SJSA1 (cell line): Measurements from ENCODE around the gene PRKCE. TPM values are rescaled to one million over a fixed set of nuclear protein-coding genes. Genes with fewer than 3 reads are reported as not detected.

Source experiments
- DNase-seq, 2 experiments: peaks; one replicate each; pipeline ENCODE4 v3.0.0-alpha.2; 2015 to 2020; ENCODE audit warnings: low spot score in 2 of 2, low read depth in 1 of 2
- H3K27ac ChIP-seq: fragments of 250-450 bp; sonication (Bioruptor Pico); 2 replicates; pipeline ENCODE4 v1.5.1; 2020; ENCODE audit warnings: mild to moderate bottlenecking, moderate library complexity
- H3K27me3 ChIP-seq: fragments of 250-450 bp; sonication (Bioruptor Pico); replicated peaks from 2 replicates; pipeline ENCODE4 v1.5.1; 2020; ENCODE audit warnings: mild to moderate bottlenecking, moderate library complexity
- H3K36me3 ChIP-seq: fragments of 250-450 bp; sonication (Bioruptor Pico); 2 replicates; pipeline ENCODE4 v1.5.1; 2020; ENCODE audit warnings: mild to moderate bottlenecking
- H3K4me1 ChIP-seq: fragments of 250-450 bp; sonication (Bioruptor Pico); replicated peaks from 2 replicates; pipeline ENCODE4 v1.6.1; 2021; ENCODE audit warnings: mild to moderate bottlenecking
- H3K4me3 ChIP-seq: fragments of 250-450 bp; sonication (Bioruptor Pico); 2 replicates; pipeline ENCODE4 v1.5.1; 2020; ENCODE audit warnings: mild to moderate bottlenecking
- H3K9me3 ChIP-seq: fragments of 250-450 bp; sonication (Bioruptor Pico); replicated peaks from 2 replicates; pipeline ENCODE4 v1.5.1; 2020; ENCODE audit warnings: mild to moderate bottlenecking
- total RNA-seq: library from RNA; depleted of rRNA; stranded (reverse); fragments of >200 nt; shearing (Covaris generic); gene quantifications from 2 replicates; pipeline ENCODE4 v1.2.3, GENCODE V29; 2014

PRKCE gene
- total RNA-seq, 1 experiment from 2014 or later: 43.3 TPM

DNA sequence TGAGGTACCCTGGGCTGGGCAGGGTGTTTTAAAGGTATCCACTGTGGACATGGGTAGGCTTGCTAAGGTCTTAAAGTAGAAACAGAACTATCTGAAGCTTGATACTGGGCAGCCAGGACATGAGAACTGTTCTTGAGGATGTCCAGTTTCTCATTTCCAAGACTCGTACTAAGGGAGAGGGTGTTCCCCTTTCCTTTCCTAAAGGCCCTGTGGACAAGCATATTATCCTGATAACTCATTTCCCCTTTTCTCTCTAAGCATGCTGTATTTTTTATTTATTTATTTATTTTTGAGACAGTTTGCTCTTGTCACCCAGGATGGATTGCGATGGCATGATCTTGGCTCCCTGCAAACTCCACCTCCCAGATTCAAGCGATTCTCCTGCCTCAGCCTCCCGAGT, 273.6 kb downstream of the PRKCE start:
- Histone ChIP-seq H3K27ac (no peak overlapping the region), H3K4me1 (peaks cover under 1% of the 10 kb centered on the region; the same call in 1 of the 2 replicates), H3K27me3 (no peaks in the 10 kb centered on the region), H3K36me3 (no peaks in the 10 kb centered on the region), H3K4me3 (no peak overlapping the region), H3K9me3 (no peaks in the 10 kb centered on the region)
- DNase-seq: no peak

DNA sequence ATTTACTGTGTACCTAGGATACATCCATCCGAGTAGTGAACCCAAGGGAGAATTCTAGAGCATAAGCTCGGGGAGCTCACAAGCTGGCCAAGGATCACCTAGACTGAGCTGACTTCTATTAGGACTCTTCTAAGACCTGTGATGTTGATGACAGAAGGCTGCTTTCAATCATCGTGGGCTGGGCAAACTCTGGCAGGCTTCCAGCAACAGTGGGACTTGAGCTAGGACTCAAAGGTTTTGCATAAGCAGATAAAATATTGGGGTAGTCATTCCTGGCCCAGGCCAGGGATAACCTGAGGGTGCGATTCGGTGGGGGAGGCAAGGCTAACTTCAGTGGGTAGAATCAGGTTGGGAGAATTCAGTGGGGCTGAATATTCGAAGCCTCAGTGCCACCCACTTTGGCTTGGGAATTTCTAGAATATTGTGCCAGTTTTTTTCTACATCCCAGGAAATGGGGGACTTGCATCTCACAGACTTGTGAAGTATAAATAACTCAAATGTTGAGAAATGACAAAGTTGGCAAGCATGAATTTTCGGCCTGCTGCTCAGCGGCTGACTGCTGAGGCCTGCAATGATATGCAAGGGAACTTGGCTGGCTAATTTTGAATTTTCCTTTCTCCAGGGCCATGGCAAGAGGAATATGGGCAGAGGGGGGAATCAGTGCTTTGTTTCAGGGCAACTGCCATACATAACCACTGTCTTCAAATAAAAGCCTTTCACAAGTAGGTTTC, 274.3 kb downstream of the PRKCE start:
- Histone ChIP-seq H3K4me1 (peaks cover 8% of the 10 kb centered on the region), H3K9me3 (no peaks in the 10 kb centered on the region), H3K27me3 (no peaks in the 10 kb centered on the region), H3K4me3 (no peak overlapping the region), H3K36me3 (no peaks in the 10 kb centered on the region), H3K27ac (no peak overlapping the region)
- no peak for DNase-seq

DNA sequence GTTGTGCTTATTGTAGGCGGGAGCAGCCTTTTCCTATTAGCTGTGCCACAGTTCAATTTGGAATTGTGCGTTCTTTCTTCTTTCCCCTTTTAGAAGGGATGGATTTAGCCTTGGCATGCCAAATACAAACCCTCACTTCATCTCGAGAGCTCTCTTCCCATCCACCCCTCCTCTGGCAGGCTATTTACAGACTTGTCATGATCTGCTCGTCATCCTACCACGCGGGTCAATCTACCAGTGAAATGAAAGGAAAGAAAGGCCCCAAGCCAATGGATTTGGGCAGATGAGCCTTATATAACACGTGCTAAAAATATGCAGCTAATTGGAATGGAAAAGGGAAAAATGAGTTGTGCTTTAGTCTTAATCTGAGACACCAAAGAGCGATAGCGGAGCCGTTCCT, 277.5 kb downstream of the PRKCE start:
- no peak overlapping the region for H3K4me3 ChIP-seq
- H3K27ac ChIP-seq: no peak overlapping the region
- no peak for DNase-seq
- H3K27me3 ChIP-seq: no peaks in the 10 kb centered on the region
- no peaks in the 10 kb centered on the region for H3K36me3 ChIP-seq
- H3K4me1 ChIP-seq: peaks cover 16% of the 10 kb centered on the region
- H3K9me3 ChIP-seq: no peaks in the 10 kb centered on the region

DNA sequence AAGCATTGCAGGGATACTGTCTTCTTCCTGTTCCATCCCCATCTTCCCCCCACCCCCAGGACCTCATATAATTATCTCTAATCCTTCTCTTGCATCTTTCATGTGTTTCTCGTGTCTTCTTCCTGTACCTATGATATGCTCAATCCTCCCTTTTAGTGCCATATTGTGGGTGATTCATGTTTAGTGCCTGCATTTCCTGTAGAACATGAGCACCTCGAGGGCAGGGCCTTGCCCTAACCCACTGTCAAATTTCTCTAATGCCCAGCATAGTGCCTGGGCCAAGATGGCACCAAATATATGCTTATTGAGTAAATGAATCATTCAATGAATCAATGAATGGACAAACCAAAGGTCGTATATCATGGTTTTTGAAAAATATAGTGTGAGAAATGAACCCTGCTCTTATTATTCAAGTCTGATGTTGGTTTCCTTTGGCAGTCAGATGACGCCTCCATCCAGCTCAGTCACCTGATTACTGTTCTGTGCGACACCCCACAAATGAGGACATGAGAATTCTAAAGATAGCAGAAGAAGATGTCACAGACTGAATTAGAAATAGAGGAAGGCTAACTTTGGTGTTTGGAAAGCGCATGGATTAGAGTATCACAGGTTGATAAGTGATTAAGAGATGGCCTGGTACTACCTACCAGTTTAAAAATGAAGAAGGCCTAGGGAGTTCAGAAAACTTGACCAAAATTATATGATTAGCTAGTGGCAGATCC, 278.4 kb downstream of the PRKCE start:
- peaks cover 16% of the 10 kb centered on the region for H3K4me1 ChIP-seq
- H3K27ac ChIP-seq: no peak overlapping the region
- no peaks in the 10 kb centered on the region for H3K9me3 ChIP-seq
- H3K4me3 ChIP-seq: no peak overlapping the region
- no peak for DNase-seq
- no peaks in the 10 kb centered on the region for H3K36me3 ChIP-seq
- no peaks in the 10 kb centered on the region for H3K27me3 ChIP-seq

DNA sequence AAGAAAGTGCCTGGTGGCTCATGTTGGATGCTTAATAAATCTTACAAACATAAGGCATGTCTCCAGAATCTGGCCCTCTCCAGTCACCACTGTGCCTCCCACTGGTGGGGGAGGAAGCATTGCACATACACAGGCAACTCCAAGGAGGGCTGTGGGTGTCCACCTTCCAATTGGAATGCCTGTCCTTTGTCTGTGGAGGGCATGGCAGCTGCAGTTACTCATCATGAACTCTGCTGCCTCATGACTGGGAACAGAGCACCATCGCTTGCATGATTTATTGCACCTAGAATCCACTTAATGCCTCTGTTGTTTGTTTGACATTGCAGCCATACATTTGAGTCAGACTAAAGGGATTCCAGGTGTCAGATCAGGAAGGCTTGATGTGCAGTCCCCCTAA, 278.9 kb downstream of the PRKCE start:
- Histone ChIP-seq H3K27me3 (no peaks in the 10 kb centered on the region), H3K4me1 (peaks cover 16% of the 10 kb centered on the region), H3K4me3 (no peak overlapping the region), H3K9me3 (no peaks in the 10 kb centered on the region), H3K36me3 (no peaks in the 10 kb centered on the region), H3K27ac (no peak overlapping the region)
- peak; percentile 30 to 69 for DNase-seq

DNA sequence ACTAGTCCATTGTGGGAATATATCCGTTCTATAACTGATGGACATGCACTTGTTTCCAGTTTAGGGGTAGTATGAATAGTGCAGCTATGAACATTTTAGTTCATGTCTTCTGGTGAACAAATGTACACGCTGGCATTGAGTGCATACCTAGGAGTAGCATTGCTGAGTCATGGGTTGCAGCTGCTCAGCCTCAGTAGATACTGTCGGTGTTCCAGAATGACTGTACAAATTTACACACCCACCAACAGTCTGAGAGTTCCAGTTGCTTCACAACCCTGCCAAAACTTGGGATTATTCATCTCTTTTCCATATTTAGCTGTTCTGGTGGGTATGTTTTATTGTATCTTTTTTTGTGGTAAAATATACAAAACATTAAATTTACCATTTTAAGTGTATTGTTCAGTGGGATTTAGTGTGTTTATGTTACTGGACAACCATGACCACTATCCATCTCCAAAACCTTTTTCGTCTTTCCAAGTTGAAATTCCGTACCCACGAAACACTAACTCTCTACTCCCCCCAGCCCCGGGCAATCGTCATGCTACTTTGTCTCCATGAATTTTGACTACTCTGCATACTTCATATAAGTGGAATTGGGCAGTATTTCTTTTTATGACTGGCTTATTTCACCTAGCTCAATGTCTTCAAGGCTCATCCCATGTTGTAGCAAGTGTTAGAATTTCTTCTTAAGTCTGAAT, 281.0 kb downstream of the PRKCE start:
- peaks cover 22% of the 10 kb centered on the region for H3K4me1 ChIP-seq
- no peaks in the 10 kb centered on the region for H3K27me3 ChIP-seq
- peak in 1 of 2 experiments; percentile 13 for DNase-seq
- H3K27ac ChIP-seq: no peak overlapping the region
- no peaks in the 10 kb centered on the region for H3K9me3 ChIP-seq
- H3K4me3 ChIP-seq: no peak overlapping the region
- H3K36me3 ChIP-seq: no peaks in the 10 kb centered on the region

DNA sequence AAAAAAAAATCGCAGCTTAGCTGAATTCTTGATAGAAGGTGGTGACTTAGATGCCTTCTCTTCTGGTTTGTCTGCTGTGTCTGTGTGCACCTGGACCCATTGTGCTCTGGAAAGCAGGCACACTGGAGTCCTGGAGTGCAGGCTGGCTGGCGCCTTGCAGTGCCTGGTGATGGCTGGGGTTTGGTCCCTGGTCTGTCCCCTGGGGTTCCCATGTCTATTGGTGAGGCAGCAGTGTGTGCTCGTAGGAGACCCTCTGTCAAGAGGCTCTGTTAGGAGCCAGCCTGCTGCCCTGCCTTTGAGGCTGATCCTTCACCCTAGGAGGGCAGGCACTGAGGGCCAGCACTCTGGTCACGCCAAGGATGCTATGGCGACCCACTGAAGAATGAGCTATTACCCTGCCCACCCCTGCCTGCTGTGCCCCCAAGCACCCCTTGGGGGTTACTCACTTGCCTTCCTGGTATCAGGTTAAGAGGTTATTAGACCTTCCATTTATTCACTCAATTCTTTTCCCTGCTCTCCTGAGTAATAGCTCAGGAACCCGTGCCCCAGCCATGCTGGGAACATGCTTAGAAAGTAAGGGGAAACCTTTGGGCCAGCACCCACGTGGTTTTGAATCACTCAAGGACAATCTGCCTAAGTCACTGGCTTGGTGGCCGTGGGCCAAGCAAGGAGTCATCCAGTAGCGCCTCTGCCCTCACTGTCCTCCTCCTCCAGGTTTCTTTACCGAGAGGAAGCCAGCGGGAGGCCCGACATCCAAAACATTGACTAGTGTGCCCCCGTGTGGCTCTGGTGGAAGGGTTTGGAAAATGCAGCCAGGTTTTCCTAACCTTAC, 284.5 kb downstream of the PRKCE start:
- H3K27ac ChIP-seq: no peak overlapping the region
- H3K4me1 ChIP-seq: peaks cover 34% of the 10 kb centered on the region
- H3K27me3 ChIP-seq: no peaks in the 10 kb centered on the region
- H3K36me3 ChIP-seq: no peaks in the 10 kb centered on the region
- no peak overlapping the region for H3K4me3 ChIP-seq
- peak; percentile 87 to 96 for DNase-seq
- no peaks in the 10 kb centered on the region for H3K9me3 ChIP-seq

DNA sequence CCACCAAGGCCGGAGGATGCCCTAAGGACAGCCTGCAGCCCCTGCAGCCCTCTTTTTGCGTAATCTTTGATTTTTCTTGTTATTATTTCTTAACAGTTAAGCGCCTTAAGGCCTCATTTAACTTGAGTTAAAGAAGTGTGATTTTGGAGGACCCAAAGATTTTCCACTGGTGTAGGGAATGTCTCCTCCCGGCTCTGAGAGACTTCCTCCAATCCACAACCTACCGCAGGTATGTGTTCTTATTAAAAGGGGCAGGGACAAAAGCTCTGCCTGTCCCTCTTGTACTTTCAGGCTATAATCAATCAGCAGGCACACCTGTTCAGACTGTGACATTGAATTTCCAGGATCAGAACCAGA, 285.1 kb downstream of the PRKCE start:
- Histone ChIP-seq H3K9me3 (no peaks in the 10 kb centered on the region), H3K27me3 (no peaks in the 10 kb centered on the region), H3K4me3 (no peak overlapping the region), H3K27ac (no peak overlapping the region), H3K36me3 (no peaks in the 10 kb centered on the region), H3K4me1 (peaks cover 34% of the 10 kb centered on the region)
- DNase-seq: no peak

DNA sequence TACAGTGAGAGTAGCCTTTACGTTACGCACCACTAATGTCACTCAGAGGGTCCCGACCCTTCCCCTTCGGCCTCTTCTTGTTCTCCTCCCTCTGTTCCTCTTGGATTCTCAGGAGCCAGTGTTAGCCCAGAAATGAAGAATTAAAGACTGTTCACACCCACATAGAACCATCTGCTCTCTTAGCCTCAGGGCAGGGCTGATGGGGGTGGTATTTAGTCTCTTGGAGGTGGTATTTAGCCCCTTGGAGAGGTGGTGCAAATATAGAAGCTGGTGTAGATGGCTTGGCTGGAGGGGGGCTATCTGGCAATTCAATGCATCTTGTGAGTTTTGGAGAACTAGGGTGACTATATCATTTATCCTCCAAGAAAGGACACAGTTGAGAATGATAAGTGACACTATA, 286.5 kb downstream of the PRKCE start:
- DNase-seq: no peak
- no peaks in the 10 kb centered on the region for H3K36me3 ChIP-seq
- no peak overlapping the region for H3K4me3 ChIP-seq
- H3K27me3 ChIP-seq: no peaks in the 10 kb centered on the region
- H3K4me1 ChIP-seq: peaks cover 27% of the 10 kb centered on the region
- peak overlapping the region; percentile 82 for H3K27ac ChIP-seq
- no peaks in the 10 kb centered on the region for H3K9me3 ChIP-seq

DNA sequence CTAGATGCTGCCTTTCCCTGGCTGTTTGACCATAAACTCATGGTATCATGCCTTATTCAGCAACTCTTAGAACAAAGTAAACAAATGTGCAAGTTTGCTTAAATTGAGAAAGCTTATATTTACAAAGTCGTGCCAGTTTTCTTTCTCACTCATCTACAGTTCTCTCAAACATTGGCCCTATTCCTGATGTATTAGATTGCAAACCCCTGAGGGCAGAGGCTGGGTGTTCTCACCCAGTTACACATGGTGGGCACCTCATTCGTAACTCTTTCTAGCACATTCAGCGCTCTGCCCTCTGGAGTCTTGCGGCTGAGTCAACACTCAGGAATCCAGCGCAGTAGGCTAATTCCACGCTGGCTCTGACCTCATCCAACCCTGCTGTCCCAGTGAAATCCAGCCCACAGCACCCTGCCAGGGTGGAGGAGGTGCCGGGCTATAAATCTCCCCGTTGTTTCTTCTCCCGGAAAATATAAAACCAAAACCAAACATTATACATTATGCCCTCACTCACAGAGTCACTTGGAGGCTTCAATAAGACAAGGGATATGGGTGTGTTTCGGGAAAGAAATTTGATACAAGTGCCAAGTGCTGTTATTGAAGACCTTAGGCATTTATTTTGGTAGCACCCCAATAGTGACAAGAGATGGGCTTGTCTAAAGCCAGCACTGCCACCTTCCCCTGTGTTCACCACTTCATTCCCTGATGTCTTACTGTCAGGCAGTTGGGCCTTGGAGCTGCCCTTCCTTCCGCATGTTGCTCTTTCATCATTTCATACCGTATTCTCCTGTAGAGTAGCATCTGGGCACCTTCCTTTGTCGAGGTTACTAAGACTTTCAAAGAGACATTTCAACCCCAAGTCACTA, 287.4 kb downstream of the PRKCE start:
- no peaks in the 10 kb centered on the region for H3K27me3 ChIP-seq
- H3K4me1 ChIP-seq: peaks cover 34% of the 10 kb centered on the region
- DNase-seq: peak; percentile 94 to 96
- no peaks in the 10 kb centered on the region for H3K36me3 ChIP-seq
- no peaks in the 10 kb centered on the region for H3K9me3 ChIP-seq
- no peak overlapping the region for H3K4me3 ChIP-seq
- peak overlapping the region; percentile 82 for H3K27ac ChIP-seq

DNA sequence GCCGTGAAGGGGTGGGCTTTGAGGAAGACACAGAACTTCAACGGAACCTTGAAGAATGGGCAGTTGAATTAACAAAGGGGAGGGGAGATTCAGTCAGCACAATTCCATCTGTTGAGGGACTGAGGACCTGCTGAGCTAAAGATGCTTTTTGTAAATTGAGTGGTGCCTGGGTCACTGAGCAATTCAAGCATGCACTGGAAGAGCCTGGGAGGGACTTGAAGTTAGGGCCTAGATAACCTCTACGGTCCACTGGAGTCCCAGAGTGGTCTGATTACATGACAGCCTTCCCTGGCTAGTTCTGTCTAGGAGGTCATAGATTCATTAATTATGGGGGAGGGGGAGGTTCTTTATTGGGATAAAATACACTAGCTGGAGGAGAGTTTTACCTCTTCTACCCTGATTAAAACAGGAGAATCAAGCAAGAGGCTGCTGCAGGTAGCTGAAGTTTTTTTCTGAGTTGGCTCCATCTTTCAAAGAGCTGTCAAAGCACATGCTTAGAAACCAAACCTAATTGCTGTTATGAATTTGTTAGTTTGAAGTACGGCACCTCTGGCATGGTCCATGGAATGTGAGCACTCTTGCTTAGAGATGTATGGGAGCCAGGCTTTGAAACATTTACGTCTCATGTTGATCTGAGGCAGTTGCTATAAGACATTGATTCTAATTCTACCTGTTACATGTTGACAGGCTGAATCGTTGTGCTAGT, 290.2 kb downstream of the PRKCE start:
- H3K4me1 ChIP-seq: peaks cover 54% of the 10 kb centered on the region
- H3K4me3 ChIP-seq: no peak overlapping the region
- no peaks in the 10 kb centered on the region for H3K9me3 ChIP-seq
- no peak overlapping the region for H3K27ac ChIP-seq
- no peaks in the 10 kb centered on the region for H3K27me3 ChIP-seq
- DNase-seq: no peak
- no peaks in the 10 kb centered on the region for H3K36me3 ChIP-seq

DNA sequence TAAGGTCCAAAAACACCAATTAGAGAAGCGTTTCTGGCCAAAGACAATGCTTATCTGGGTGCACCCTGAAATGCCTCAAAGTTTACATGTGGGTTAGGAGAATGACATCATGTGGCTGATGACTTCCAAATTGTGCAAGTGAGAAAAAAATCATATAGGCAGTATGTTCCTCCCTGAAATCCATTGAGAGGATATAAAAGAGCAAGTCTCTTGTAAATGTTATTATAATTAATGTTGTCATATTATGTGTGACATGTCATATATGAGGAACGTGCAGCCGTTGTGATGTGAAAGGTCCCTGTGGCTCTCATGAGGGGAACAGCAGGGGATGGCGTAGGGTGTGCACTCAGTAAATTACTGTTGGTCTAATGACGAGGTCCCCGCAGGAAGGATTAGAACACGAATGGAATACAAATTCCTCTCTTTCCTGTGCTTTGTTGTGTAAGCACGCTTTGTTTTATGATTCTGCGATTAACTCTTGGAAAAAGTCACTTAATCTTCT, 290.8 kb downstream of the PRKCE start:
- no peak overlapping the region for H3K27ac ChIP-seq
- peaks cover 57% of the 10 kb centered on the region for H3K4me1 ChIP-seq
- no peak overlapping the region for H3K4me3 ChIP-seq
- H3K27me3 ChIP-seq: no peaks in the 10 kb centered on the region
- DNase-seq: no peak
- no peaks in the 10 kb centered on the region for H3K9me3 ChIP-seq
- H3K36me3 ChIP-seq: no peaks in the 10 kb centered on the region
